Measurements from ENCODE around the gene SH3RF1.
"Not testable (repeated sequence)": the region's sequence is repeated elsewhere in the genome, so short reads cannot be mapped to it uniquely, and the experiment has no call there.

Gene SH3RF1

DNA sequence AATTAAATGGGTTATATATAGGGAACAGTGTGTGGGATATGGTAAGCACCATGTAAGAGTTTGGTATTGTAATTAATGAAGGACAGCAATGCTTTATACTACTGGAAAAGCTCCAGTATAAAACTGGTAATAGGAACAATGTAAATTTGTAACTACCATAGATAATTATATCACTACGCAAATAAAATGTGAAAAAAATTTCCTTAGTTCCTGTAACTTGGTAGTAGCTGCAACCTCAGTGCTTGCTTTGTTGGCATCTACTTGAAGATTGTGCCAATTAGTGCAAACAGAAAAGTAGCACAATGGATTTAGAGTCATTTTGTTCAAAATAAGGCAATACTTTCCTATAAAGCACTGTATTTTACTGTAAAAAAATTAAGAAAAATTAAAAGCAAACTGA, 34.4 kb upstream of the SH3RF1 start:
- H3K4me3 ChIP-seq (ENCODE audit: extremely low read depth, insufficient read depth, low read length, poor library complexity, severe bottlenecking), result no peak overlapping the region
- H3K9me3 ChIP-seq (ENCODE audit: control insufficient read depth, low read length), result no peaks in the 10 kb centered on the region
- WGBS, 2 experiments (ENCODE audit: insufficient coverage in 2 of 2), result no CpG with 5 or more reads among the region's 1 CpG
- no peak overlapping the region for H3K27ac ChIP-seq (ENCODE audit: low read depth, low read length, severe bottlenecking)
- H3K36me3 ChIP-seq (ENCODE audit: control insufficient read depth, insufficient read depth, low read length), result no peaks in the 10 kb centered on the region
- H3K4me1 ChIP-seq (ENCODE audit: control insufficient read depth, insufficient read depth, low read length, poor library complexity, severe bottlenecking), result no peaks in the 10 kb centered on the region

DNA sequence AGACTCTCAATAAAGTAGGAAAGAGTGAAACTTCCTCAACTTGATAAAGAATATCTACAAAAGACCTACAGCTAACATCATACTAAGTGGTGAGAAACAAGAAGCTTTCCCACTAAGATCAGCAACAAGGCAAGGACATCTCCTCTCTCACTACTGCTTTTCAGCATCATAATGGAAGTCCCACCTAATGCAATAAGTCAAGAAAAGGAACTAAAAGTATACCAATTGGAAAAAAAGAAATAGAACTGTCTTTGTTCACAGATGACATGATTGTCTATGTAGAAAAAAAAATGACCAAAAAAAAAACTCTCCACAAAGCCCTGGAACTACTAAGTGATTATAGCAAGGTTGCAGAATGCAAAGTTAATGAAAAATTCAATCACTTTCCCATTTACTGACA, 25.1 kb upstream of the SH3RF1 start:
- Histone ChIP-seq H3K4me3 (ENCODE audit: extremely low read depth, insufficient read depth, low read length, poor library complexity, severe bottlenecking) (no peak overlapping the region), H3K9me3 (ENCODE audit: control insufficient read depth, low read length) (no peaks in the 10 kb centered on the region), H3K27ac (ENCODE audit: low read depth, low read length, severe bottlenecking) (no peak overlapping the region), H3K36me3 (ENCODE audit: control insufficient read depth, insufficient read depth, low read length) (no peaks in the 10 kb centered on the region), H3K4me1 (ENCODE audit: control insufficient read depth, insufficient read depth, low read length, poor library complexity, severe bottlenecking) (no peaks in the 10 kb centered on the region)

DNA sequence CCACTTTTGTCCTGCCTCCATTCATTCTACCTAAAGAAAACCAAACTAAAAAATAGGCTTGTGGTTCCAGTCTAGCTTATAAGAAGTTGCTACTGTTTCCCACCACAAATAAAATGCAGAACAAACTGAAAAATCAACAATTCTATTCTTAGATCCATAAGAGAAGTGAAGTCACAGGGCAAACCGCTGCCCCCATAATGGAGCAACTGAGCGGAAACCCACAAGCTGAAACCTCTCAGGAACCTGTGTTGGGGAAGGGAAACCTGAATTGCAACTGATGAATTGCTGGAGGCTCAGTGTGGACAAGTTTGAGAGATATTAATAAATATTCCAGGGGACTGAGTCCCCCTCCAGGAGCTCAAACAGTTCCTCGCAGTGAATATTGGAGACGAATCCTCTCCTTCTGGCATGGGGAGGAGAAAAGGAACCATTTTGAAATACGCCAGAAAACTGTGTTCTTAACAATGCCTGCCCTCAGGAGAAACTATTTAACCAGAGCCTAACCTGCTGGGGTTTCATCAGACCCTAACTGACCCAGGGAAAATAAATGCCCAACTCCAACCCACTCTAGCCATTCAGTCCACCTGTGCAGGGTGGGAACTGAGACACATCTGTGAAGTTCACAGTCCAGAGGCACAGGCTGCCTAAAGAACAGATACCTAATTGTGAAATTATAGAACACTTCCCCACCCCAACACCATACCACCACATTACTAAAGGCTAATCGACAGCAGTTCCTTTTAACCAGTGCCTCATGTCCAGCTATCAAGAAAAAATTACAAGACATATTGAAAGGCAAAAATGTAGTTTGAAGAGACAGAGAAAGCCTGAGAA, 22.8 kb upstream of the SH3RF1 start:
- H3K4me1 ChIP-seq (ENCODE audit: control insufficient read depth, insufficient read depth, low read length, poor library complexity, severe bottlenecking), result no peaks in the 10 kb centered on the region
- 100% methylated on average over 4 of the region's 6 CpGs; no CpG with 5 or more reads in 1 of the 2 experiments for WGBS, 2 experiments (ENCODE audit: insufficient coverage in 2 of 2)
- no peak overlapping the region for H3K27ac ChIP-seq (ENCODE audit: low read depth, low read length, severe bottlenecking)
- no peaks in the 10 kb centered on the region for H3K36me3 ChIP-seq (ENCODE audit: control insufficient read depth, insufficient read depth, low read length)
- H3K4me3 ChIP-seq (ENCODE audit: extremely low read depth, insufficient read depth, low read length, poor library complexity, severe bottlenecking), result no peak overlapping the region
- H3K9me3 ChIP-seq (ENCODE audit: control insufficient read depth, low read length), result no peaks in the 10 kb centered on the region

DNA sequence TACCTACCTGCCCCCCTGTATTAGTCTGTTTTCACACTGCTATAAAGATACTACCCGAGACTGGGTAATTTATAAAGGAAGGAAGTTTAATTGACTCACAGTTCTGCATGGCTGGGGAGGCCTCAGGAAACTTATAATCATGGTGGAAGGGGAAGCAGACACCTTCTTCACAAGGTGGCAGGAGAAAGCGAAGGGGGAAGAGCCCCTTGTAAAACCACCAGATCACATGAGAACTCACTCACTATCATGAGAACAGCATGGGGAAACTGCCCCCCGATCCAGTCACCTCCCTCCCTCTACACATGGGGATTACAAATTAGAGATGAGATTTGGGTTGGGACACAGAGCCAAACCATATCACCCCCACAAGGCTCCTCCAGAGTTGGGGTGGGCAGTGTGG, 17.2 kb upstream of the SH3RF1 start:
- not testable (repeated sequence) for H3K4me3 ChIP-seq (ENCODE audit: extremely low read depth, insufficient read depth, low read length, poor library complexity, severe bottlenecking); H3K4me1 ChIP-seq (ENCODE audit: control insufficient read depth, insufficient read depth, low read length, poor library complexity, severe bottlenecking); H3K27ac ChIP-seq (ENCODE audit: low read depth, low read length, severe bottlenecking); H3K36me3 ChIP-seq (ENCODE audit: control insufficient read depth, insufficient read depth, low read length); H3K9me3 ChIP-seq (ENCODE audit: control insufficient read depth, low read length)
- WGBS, 2 experiments (ENCODE audit: insufficient coverage in 2 of 2), result no CpG with 5 or more reads among the region's 3 CpGs

DNA sequence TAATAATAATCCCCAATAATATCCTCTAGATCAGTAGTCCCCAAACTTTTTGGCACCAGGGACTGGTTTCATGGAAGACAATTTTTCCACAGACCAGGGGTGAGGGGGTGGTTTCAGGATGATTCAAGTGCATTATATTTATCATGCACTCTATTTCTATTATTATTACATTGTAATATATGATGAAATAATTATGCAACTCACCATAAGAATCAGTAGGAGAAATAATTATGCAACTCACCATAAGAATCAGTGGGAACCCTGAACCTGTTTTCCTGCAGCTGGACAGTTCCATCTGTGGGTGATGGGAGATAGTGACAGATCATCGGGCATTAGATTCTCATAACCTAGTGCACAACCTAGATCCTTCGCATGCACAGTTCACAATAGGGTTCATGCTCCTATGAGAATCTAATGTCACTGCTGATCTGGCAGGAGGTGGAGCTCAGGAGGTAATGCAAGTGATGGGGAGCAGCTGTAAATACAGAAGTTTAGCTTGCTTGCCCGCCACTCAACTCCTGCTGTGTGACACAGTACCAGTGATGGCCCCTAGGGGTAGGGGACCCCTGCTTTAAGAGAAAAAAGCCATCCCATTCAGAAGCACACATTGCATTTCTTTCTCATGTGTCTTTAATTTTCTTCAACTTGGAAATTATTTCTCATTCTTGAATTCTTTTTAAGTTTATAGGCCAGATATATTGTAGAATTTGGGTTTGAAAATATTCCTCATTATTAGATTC, 16.0 kb upstream of the SH3RF1 start:
- Histone ChIP-seq H3K27ac (ENCODE audit: low read depth, low read length, severe bottlenecking) (no peak overlapping the region), H3K4me1 (ENCODE audit: control insufficient read depth, insufficient read depth, low read length, poor library complexity, severe bottlenecking) (no peaks in the 10 kb centered on the region), H3K4me3 (ENCODE audit: extremely low read depth, insufficient read depth, low read length, poor library complexity, severe bottlenecking) (no peak overlapping the region), H3K36me3 (ENCODE audit: control insufficient read depth, insufficient read depth, low read length) (no peaks in the 10 kb centered on the region), H3K9me3 (ENCODE audit: control insufficient read depth, low read length) (no peaks in the 10 kb centered on the region)
- 100% methylated on average over 2 of the region's 3 CpGs for WGBS, 2 experiments (ENCODE audit: insufficient coverage in 2 of 2)

DNA sequence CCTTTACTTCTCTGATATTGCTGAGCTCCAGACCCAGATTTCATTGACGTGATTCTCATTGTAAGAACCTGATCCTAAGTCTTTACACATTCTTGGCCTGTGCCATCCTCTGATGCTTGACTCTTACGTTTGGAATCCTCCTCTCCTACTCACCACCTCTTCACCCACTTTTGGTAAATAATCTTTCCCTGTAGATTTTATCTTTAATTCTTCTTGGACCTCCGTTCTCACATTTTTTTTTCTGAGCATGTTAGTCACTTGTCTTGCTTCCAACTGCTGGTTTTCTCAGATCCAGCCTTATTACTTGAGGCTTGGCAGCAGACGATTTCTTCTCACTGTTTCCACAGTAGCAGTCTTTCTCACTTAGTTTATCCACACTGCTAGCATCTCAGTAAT, 12.4 kb upstream of the SH3RF1 start:
- 82 to 92% methylated on average over 3 to 4 of the region's 4 CpGs for WGBS, 2 experiments (ENCODE audit: insufficient coverage in 2 of 2)
- Histone ChIP-seq H3K9me3 (ENCODE audit: control insufficient read depth, low read length) (no peaks in the 10 kb centered on the region), H3K4me1 (ENCODE audit: control insufficient read depth, insufficient read depth, low read length, poor library complexity, severe bottlenecking) (no peaks in the 10 kb centered on the region), H3K27ac (ENCODE audit: low read depth, low read length, severe bottlenecking) (no peak overlapping the region), H3K4me3 (ENCODE audit: extremely low read depth, insufficient read depth, low read length, poor library complexity, severe bottlenecking) (no peak overlapping the region), H3K36me3 (ENCODE audit: control insufficient read depth, insufficient read depth, low read length) (no peaks in the 10 kb centered on the region)

DNA sequence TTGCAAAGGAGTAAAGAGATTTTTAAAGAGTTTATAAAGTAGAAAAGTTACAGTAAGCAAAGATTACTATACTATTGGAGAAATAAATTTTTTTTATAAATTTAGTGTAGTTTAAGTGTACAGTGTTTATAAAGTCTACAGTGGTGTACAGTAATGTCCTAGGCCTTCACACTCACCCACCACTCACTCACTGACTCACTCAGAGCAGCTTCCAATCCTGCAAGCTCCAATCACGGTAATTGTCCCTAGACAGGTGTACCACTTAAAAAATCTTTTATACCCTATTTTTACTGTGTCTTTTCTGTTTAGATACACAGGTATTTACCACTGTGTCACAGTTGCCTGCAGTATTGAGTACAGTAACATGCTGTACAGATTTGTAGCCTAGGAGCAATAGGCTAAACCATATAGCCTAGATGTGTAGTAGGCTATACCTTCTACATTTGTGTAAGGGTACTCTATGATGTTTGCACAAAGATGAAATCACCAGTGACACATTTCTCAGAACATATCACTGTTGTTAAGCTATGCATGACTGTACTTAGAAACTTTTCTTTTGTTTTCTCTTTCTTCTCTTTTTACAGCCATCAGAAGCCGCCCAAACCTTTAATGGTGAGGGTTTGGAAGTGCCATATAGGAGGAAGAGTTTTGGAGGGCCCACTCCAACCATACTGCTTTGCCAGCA, 11.8 kb upstream of the SH3RF1 start:
- Histone ChIP-seq H3K9me3 (ENCODE audit: control insufficient read depth, low read length) (no peaks in the 10 kb centered on the region), H3K36me3 (ENCODE audit: control insufficient read depth, insufficient read depth, low read length) (no peaks in the 10 kb centered on the region), H3K27ac (ENCODE audit: low read depth, low read length, severe bottlenecking) (no peak overlapping the region), H3K4me3 (ENCODE audit: extremely low read depth, insufficient read depth, low read length, poor library complexity, severe bottlenecking) (no peak overlapping the region), H3K4me1 (ENCODE audit: control insufficient read depth, insufficient read depth, low read length, poor library complexity, severe bottlenecking) (no peaks in the 10 kb centered on the region)
- 75 to 83% methylated on average over 1 of the region's 2 CpGs for WGBS, 2 experiments (ENCODE audit: insufficient coverage in 2 of 2)

DNA sequence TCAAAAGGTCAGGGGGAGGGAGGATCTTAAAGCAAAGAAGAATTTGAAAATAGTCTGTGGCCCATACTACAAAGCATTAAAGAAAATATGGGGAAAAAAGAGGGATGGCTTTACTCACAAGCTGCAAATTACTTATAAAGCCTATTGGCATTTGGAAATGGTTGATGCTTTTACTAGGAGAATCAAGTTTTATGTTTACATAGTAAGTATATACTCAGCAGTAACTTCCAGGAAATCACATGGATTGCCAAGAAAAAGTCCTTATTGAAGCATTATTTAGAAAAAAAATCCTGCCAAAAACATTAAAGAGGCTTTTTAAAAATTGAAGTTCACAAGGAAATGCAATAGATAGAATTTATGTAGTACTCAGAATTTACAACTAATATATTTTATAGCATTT, 8.4 kb upstream of the SH3RF1 start:
- H3K4me3 ChIP-seq (ENCODE audit: extremely low read depth, insufficient read depth, low read length, poor library complexity, severe bottlenecking), result no peak overlapping the region
- no peak overlapping the region for H3K27ac ChIP-seq (ENCODE audit: low read depth, low read length, severe bottlenecking)
- H3K9me3 ChIP-seq (ENCODE audit: control insufficient read depth, low read length), result no peaks in the 10 kb centered on the region
- peaks cover 6% of the 10 kb centered on the region for H3K4me1 ChIP-seq (ENCODE audit: control insufficient read depth, insufficient read depth, low read length, poor library complexity, severe bottlenecking)
- no peaks in the 10 kb centered on the region for H3K36me3 ChIP-seq (ENCODE audit: control insufficient read depth, insufficient read depth, low read length)

DNA sequence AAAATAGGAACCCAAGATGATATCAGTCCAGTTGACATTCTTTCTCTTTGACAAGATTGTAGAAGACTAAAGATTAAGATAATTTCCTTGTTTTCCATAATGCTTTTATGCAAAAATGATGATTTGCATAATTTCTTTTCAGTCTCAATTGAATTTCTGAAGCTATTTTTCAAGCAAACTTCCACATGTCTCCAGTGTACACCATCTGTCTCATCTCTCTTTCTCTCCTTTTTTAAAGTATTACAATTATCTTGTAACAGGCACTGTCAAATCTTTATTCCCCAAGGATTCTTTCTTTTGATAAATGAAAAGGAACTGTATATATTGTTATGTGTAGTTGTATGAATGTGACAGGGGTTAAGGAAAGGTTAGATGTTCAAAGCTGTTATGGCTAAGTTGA, 7.9 kb upstream of the SH3RF1 start:
- Histone ChIP-seq H3K27ac (ENCODE audit: low read depth, low read length, severe bottlenecking) (no peak overlapping the region), H3K4me3 (ENCODE audit: extremely low read depth, insufficient read depth, low read length, poor library complexity, severe bottlenecking) (no peak overlapping the region), H3K9me3 (ENCODE audit: control insufficient read depth, low read length) (no peaks in the 10 kb centered on the region), H3K4me1 (ENCODE audit: control insufficient read depth, insufficient read depth, low read length, poor library complexity, severe bottlenecking) (peaks cover 6% of the 10 kb centered on the region), H3K36me3 (ENCODE audit: control insufficient read depth, insufficient read depth, low read length) (no peaks in the 10 kb centered on the region)

DNA sequence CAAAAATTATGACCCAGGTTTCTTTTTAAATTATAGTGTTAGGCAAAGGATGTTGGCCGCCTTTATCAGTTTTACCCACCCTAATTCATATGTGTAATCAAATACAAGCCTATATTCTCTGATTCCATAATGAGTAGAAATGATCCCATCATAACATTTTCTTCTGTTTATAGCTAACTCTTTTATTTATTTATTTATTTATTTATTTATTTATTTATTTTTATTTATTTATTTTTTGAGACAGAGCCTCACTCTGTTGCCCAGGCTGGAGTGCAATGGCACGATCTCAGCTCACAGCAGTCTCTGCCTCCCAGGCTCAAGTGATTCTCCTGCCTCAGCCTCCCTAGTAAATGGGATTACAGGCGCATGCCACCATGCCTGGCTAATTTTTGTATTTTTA, 7.1 kb upstream of the SH3RF1 start:
- H3K27ac ChIP-seq (ENCODE audit: low read depth, low read length, severe bottlenecking); H3K9me3 ChIP-seq (ENCODE audit: control insufficient read depth, low read length); H3K4me3 ChIP-seq (ENCODE audit: extremely low read depth, insufficient read depth, low read length, poor library complexity, severe bottlenecking); H3K4me1 ChIP-seq (ENCODE audit: control insufficient read depth, insufficient read depth, low read length, poor library complexity, severe bottlenecking); H3K36me3 ChIP-seq (ENCODE audit: control insufficient read depth, insufficient read depth, low read length): not testable (repeated sequence)
- 100% methylated on average over 2 of the region's 3 CpGs for WGBS, 2 experiments (ENCODE audit: insufficient coverage in 2 of 2)

DNA sequence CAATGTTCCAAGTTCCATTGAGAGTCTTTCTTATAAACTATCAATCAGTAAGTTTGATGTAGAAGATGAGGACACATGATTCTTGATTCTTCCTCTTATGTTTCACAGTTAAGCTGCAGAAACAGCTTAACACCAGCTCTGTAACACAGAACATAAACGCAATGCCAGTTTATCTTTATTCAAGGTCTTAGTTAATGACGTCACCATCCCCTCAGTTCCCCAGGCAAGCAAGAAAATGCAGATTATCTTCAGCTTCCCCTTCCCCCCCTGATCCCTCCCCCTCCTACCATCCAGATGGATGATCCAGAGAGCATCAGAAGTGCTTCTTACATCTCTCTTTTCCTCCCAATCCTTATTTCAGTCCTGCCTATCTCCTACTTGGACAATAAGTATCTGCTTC, 4.4 kb upstream of the SH3RF1 start:
- Histone ChIP-seq H3K27ac (ENCODE audit: low read depth, low read length, severe bottlenecking) (no peak overlapping the region), H3K4me1 (ENCODE audit: control insufficient read depth, insufficient read depth, low read length, poor library complexity, severe bottlenecking) (peaks cover 18% of the 10 kb centered on the region), H3K36me3 (ENCODE audit: control insufficient read depth, insufficient read depth, low read length) (no peaks in the 10 kb centered on the region), H3K9me3 (ENCODE audit: control insufficient read depth, low read length) (no peaks in the 10 kb centered on the region), H3K4me3 (ENCODE audit: extremely low read depth, insufficient read depth, low read length, poor library complexity, severe bottlenecking) (no peak overlapping the region)
- 45 to 48% methylated on average over 2 of the region's 2 CpGs for WGBS, 2 experiments (ENCODE audit: insufficient coverage in 2 of 2)

Data from mesodermal cell (in vitro differentiated cells).